ENCODE measurements around the gene ATP6V1D.
A peak's percentile ranks its signal among the peaks of the same experiment; 100 is the strongest.
"Not testable (repeated sequence)": the region's sequence is repeated elsewhere in the genome, so short reads cannot be mapped to it uniquely, and the experiment has no call there.

Gene ATP6V1D

GRCh38 chr14:67359775-67360469 is at the start of gene ATP6V1D, which contains the start of gene EIF2S1:
Gene ATP6V1D (minus strand): TSS chr14:67359804. CDS start chr14:67359698, 106 bp downstream.
Gene EIF2S1 (plus strand): TSS chr14:67360328. CDS start chr14:67364768, 4,440 bp downstream.
- peak; percentile 97 to 99 (median 98) for DNase-seq (ENCODE audit: low read depth in 3 of 3, low spot score in 1 of 3)

DNA sequence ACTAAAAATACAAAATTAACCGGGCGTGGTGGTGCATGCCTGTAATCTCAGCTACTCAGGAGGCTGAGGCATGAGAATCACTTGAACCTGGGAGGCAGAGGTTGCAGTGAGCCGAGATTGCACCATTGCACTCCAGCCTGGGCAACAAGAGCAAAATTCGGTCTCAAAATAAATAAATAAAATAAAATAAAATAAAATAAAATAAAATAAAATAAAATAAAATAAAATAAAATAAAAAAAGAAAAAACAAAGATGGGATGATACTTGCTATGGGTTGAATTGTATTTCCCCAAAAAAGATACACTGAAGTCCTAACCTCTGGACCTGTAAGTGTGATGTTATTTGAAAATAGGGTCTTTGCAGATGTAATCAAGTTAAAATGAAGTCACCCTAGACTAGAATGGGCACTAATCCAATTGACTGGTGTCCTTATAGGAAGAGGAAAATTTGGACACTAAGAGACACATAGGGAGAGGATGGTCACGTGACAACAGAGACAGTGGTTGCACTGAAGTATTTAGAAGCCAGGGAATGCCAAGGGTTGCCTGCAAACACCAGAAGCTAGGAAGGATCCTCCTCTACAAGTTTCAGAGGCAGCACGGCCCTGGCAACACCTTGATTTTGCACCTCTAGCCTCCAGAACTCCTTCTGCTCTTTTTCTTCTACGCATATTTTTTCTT is 48.7 kb upstream of the ATP6V1D start:
- not testable (repeated sequence) for DNase-seq (ENCODE audit: low read depth in 3 of 3, low spot score in 1 of 3)

- no peak for DNase-seq (ENCODE audit: low read depth in 3 of 3, low spot score in 1 of 3)
Observed at GRCh38 chr14:67405771-67406170, 46.2 kb upstream of the ATP6V1D start.

- no peak for DNase-seq (ENCODE audit: low read depth in 3 of 3, low spot score in 1 of 3)
Observed at GRCh38 chr14:67400434-67400833, 40.8 kb upstream of the ATP6V1D start.

GRCh38 chr14:67397536-67397935 is 37.9 kb upstream of the ATP6V1D start:
- no peak for DNase-seq (ENCODE audit: low read depth in 3 of 3, low spot score in 1 of 3)

DNA sequence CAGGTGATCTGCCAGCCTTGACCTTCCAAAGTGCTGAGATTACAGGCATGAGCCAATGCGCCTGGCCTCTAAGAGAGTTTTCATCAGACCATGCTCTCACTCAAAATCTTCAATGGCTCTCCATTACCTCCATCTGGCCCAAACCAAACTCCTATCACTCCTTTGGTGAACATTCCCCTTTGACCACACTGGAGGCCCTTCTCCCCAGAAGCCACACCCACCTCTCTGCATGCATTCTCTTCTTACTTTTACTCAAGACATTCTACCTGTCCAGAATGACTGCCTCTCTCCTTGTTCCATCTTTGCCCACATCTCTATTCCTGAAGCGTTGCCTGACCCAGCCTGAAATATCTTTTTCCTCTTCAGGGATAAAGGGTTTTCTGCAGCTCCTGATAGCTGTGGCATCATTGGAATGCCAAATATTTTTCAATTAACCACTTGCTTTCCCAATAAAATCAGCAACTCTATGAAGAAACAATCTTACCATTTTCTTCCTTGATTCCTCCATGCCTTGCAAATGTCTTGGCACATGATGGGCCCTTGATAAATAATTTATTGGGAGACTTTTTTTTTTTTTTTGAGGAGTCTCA is 36.9 kb upstream of the ATP6V1D start:
- DNase-seq (ENCODE audit: low read depth in 3 of 3, low spot score in 1 of 3) = no peak

- DNase-seq (ENCODE audit: low read depth in 3 of 3, low spot score in 1 of 3) = no peak
Observed at GRCh38 chr14:67395876-67396189, 36.2 kb upstream of the ATP6V1D start.

DNA sequence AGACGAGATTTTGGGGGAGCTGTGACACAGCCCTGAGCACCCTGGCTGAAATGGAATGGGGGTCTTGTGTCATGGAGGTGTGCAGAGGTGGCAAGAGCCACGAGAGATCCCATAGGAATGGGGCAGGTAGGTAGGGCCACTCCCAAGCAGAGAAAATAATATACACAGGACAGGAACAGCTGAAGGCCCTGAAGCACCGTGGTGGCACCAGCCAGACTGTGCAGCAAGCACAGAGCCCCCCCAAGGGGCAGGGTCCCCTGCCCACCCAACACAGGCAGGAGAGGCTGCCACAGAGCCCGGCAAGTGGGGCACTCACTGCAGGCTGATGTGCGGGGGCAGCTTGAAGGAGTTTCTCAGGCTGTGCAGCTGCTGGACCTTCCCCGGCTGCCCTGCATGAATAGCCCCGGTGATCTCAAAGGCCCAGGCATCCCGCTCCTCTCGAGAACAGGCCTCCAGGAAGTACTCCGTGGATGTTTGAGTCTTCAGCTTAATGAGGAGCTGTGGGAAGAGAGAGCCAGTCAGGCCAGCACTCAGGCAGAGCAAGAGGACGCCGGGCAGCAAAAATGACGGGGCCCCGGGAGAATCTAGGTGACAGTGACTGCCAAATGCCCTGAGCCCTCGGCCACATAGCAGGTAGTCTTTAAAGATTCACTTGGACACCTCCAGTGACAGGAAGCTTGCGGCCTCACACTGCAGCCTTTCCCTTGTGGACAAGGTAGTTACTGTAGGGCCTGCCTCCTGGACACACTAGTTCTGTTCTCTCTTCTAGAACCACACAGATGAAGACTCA is 35.7 kb upstream of the ATP6V1D start:
- no peak for DNase-seq (ENCODE audit: low read depth in 3 of 3, low spot score in 1 of 3)

DNA sequence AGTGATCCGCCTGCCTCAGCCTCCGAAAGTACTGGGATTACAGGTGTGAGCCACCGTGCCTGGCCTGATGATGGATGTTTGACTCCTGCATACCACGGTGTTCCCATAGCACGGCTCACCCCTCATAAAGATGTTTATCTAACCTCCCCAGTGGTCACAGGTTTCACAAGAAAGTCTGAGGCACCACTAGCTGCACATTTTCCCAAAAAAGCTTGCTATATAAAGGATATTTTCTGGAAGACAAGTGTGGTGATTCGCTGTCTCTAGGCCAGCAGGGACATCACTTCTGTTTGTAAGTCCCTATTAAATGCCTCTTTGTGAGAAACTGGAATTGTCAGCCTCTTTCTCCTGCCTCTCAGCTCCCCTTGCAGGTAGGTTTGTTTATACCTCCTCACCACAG is 34.1 kb upstream of the ATP6V1D start:
- no peak for DNase-seq (ENCODE audit: low read depth in 3 of 3, low spot score in 1 of 3)

DNA sequence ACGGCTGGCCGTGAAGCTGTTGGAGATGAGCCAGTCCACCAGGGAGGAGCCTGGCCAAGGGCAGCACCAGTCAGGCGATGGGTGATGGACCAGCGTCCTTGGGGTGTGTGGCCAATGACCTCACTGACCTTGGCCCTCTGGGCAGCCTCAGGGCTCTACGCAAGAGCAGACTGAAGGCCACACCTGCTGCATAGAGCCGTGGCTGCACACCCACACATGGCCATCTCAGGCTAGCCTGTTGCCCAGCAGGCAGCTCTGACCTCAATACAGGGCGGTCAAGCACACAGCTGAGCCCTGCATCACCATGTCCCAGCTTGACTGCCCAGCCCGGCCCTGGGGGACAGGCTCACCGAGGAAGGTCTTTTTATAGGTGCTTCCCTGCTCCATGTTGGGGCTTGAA is 33.2 kb upstream of the ATP6V1D start:
- no peak for DNase-seq (ENCODE audit: low read depth in 3 of 3, low spot score in 1 of 3)

DNA sequence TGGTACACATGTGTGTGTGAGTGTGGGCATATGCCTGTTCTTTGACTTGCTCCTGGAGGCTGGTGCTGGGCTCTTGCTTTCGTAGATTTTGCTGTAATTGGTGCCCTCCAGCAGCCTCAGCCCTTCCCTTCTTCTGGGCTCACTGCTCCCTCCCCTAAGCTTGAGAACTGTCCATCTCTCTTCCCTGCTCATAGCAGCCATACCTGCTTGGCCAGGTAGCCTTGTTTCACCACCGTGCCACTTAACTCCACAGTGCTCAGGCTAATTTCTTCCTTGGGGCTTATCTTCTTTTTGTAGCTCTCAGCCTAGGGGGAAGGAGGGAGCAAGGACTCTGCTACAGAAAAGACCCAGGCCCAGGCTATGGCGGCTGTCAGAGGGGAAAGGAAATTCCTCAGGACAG is 32.5 kb upstream of the ATP6V1D start:
- DNase-seq (ENCODE audit: low read depth in 3 of 3, low spot score in 1 of 3) = no peak

GRCh38 chr14:67391268-67391667 is 31.7 kb upstream of the ATP6V1D start:
- no peak for DNase-seq (ENCODE audit: low read depth in 3 of 3, low spot score in 1 of 3)

- DNase-seq (ENCODE audit: low read depth in 3 of 3, low spot score in 1 of 3) = no peak
Observed at GRCh38 chr14:67389811-67390534, 30.4 kb upstream of the ATP6V1D start.

GRCh38 chr14:67389275-67389674 is 29.7 kb upstream of the ATP6V1D start:
- no peak for DNase-seq (ENCODE audit: low read depth in 3 of 3, low spot score in 1 of 3)

GRCh38 chr14:67387195-67387594 is 27.6 kb upstream of the ATP6V1D start:
- no peak for DNase-seq (ENCODE audit: low read depth in 3 of 3, low spot score in 1 of 3)

GRCh38 chr14:67385618-67386017 is 26.0 kb upstream of the ATP6V1D start:
- DNase-seq (ENCODE audit: low read depth in 3 of 3, low spot score in 1 of 3) = no peak

DNA sequence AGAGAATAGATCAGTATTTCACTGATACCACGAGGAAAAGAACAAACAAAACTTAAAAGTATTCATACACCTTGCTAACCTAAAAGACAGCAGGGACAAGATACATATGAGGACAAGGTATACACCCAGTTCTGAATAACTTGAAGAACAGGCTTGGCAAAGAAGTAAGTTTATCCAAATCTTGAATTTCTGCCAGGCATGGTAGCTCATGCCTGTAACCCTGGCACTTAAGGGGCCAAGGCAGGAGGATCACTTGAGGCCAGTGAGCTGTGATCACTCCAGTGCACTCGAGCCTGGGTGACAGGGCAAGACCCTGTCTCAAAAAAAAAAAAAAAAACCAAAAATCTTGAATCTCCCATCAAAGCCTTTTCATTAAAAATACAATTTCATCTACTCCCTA is 25.5 kb upstream of the ATP6V1D start:
- DNase-seq (ENCODE audit: low read depth in 3 of 3, low spot score in 1 of 3) = no peak

DNA sequence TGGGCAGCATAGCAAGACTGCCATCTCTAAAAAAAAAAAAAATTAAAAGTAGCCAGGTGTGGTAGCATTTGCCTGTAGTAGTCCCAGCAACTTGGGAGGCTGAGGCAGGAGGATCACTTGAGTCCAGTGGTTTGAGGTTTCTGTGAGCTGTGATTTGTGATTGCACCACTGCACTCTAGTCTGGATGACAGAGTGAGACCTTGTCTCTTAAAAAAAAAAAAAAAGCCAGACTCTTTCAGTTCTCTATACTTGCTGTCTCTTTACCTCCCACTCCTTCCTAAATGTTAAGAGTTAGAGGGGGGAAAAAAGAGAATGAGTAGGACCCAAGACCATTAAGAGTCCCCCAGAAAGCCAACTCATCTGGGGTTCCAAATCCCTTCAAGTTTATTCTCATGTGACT is 18.3 kb upstream of the ATP6V1D start:
- DNase-seq (ENCODE audit: low read depth in 3 of 3, low spot score in 1 of 3) = no peak

DNA sequence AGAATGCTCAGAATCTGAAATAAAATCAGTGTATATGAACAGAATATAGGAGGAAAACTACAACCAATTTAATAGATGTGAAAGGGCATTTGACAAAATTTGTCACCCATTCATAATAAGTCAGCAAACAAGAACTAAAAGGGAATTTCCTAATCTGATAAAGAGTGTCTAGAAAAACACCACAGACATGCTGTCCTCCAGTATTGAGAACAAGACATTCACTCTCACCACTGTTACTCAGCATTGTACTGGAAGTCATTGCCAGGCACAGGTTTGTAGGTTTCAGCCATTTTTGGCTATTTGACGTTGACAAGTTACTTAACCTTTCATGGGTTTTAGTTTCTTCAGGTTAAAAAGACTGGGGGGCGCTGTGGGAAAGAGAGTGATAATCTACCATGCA is 13.7 kb upstream of the ATP6V1D start:
- DNase-seq (ENCODE audit: low read depth in 3 of 3, low spot score in 1 of 3) = no peak

DNA sequence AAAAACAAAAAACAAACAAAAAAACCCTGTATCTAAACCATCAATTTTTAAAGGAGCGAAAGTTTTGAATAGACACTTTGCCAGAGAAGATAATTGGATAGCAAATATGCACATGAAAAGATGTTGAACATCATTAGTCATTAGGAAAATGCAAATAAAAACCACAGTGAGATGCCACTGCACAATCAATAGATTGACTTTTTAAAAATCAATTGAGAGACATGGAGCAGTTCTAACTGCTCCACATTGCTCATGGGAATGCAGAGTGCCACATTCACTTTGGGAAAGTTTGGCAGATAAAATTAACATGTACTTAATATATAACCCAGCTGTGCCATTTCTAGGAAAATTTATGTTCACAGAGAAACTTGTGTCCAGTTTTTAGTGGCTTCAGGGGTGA is 13.2 kb upstream of the ATP6V1D start:
- no peak for DNase-seq (ENCODE audit: low read depth in 3 of 3, low spot score in 1 of 3)

All from stimulated activated CD4-positive, alpha-beta T cell treated with anti-CD3 and anti-CD28 coated beads, TNF-alpha, amount 100 ng/mL, for 1 hour (primary cell).